Raji (cell line): ENCODE data around the gene TBC1D1.

Source experiments
- POLR2A ChIP-seq: IDR thresholded peaks from 2 replicates; pipeline ENCODE4 v1.6.1; 2011; ENCODE audit warnings: low read depth, low read length, control low read depth; ENCODE audit not compliant: insufficient read depth

The TBC1D1 gene

DNA sequence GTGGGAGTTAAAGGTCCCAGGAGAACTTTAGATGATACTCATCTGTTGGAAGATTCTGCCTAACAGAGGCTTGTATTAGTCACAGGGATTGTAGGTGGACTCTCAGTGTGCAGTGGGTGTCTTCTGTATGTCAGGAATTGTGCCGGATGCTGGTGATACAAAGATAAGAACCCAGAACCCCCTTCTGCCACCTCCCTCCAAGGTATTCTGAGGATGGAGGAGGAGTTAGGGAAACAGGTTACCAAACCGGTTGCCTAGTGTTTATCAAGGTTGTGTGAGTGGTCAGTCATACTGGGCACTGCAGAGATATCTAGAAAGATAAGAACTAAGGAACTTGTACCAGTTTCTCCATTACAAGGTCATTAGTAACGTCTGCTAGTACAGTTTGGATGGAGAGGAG is 130.9 kb downstream of the TBC1D1 start:
- no peak for TF ChIP-seq POLR2A

DNA sequence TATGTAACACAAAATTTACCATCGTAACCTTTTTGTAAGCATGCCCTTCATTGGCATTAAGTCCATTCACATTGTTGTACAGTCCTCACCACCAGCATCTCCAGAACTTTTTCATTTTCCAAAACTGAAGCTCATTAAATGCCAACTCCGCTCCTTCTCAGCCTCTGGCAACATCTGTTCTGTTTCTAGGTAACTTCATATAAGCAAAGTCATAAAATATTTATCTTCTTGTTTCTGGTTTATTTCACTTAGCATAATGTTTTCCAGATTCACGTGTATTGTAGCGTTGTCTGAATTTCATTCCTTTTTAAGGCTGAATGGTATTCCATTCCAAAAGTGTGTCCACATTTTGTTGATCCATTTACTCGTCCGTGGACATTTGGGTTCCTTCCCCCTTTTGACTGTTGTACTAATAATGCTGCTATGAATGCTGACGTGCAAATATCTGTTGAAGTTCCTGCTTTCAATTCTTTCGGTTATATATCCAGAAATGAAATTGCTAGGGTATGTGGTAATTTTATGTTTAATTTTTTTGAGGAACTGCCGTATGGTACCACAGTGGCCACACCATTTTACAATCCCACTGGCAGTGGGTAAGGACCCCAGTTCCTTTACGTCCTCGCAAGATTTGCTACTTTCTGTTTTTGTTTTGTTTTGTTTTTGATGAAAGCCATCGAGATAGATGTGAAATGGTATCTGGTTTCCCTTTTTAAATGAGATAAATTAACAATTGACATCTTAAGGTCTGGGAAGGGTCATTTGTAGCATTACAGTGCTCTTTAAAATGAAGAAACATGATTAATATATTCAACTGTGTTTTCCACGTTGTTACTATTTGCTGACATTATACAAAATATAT is 132.7 kb downstream of the TBC1D1 start:
- no peak for TF ChIP-seq POLR2A

- no peak for TF ChIP-seq POLR2A
Observed at GRCh38 chr4:38024206-38024509, 133.3 kb downstream of the TBC1D1 start.

GRCh38 chr4:38025665-38026064 is 134.8 kb downstream of the TBC1D1 start:
- TF ChIP-seq POLR2A, result no peak

- TF ChIP-seq POLR2A, result no peak
Observed at GRCh38 chr4:38026158-38026740, 135.4 kb downstream of the TBC1D1 start.

DNA sequence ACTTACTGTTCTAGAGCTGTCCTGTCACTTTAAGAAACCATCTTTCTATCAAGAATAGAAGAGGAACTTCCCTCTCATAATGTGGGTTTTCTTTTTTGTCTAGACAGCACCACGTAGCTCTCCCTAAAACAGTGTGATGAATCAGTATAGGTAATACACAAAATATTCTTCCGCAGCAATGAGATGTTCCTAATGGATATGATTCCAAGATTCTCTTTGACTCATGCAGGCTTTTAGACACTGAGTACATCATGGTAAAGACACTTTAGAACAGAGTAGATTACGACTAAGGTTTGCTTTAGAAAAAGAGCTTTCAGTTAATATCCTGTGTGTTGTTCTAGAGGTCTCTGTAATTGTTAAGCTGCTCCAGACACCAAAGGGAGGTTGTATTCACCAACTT is 139.1 kb downstream of the TBC1D1 start:
- no peak for TF ChIP-seq POLR2A

GRCh38 chr4:38034986-38035882 is 144.3 kb downstream of the TBC1D1 start:
- TF ChIP-seq POLR2A, result no peak

DNA sequence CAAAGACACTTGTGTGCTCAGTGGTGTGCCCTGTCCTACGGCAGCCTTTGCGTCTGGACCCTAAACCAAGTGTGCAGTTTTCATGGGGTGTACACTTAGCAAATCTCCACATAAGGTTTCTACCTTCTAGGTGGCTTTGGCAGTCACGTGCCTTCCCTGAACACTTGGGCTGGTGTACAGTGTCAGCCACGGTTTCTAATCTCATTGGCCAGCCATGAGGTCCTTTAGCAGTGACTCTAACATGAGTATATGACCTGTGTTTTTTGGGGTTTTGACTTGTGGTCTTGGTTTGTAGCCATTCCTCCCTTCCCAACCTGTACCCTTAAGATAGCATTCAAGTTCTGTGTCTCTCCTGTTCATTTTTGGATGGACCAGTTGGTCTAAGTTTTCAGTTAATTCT is 145.7 kb downstream of the TBC1D1 start:
- TF ChIP-seq POLR2A, result no peak

- TF ChIP-seq POLR2A, result no peak
Observed at GRCh38 chr4:38037612-38038011, 146.7 kb downstream of the TBC1D1 start.

DNA sequence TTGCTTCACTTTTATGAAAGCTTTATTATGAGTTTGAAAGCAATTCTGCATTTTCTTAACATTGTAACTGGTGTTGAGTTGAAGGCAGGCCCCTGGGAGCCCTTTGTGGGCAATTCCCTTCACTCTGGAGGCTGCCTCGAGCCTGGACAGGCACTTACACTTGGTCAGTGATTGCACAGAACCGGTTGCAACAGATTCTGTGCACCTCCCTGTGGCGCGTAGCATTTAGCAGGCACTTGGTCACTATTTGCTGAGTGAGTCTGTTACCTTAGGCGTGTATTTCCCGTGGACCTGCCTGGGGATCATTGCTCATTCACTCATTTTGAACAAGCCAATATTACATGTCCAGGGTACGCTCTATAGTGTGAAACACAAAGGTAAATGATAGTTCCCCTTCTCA is 149.7 kb downstream of the TBC1D1 start:
- no peak for TF ChIP-seq POLR2A

DNA sequence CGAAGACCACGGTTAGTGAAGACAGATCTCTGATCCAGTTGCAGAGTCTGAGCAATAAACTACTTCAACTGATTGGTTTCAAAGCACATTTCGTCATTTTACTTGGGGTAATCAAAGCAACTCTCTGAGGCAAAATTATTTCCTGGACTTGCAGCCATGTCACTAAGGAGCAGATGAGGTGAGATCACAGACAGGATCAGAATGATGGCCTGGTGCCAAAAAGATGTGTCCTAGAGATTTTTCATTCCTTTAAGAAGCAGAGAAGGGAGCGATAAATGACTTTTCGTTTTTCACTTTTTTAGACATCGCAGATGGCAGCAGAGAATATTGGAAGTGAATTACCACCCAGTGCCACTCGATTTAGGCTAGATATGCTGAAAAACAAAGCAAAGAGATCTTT is 153.2 kb downstream of the TBC1D1 start:
- TF ChIP-seq POLR2A, result no peak

DNA sequence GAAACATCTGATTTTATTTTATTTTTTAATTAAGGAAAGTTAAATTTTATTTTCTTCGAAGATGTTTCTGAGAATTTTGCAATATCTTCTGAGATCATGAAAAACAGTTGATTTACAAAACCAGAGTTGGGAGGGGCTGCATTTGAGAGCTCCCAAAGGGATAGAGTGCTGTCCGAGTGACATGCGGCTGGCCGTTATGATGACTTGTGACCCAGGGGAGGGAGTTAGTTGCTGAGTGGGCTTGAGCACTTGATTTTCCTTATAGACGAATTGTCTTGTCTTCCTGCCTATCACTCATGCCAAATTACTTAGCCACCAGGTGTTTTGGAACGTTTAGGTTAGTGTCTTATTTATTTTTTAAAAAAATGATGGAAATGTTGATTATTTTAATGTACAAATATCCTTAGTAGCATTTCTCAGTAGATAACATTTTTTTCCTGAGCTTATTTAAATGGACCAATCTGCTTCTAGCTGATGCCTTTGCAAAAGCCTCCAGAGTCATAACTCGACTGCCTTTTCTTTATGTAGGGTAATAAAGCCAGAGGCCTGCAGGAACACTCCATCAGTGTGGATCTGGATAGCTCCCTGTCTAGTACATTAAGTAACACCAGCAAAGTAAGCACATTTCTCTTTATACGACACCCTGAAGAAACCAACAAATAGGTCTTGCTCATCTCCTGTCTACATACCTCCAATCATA is 154.6 kb downstream of the TBC1D1 start:
- TF ChIP-seq POLR2A, result no peak

DNA sequence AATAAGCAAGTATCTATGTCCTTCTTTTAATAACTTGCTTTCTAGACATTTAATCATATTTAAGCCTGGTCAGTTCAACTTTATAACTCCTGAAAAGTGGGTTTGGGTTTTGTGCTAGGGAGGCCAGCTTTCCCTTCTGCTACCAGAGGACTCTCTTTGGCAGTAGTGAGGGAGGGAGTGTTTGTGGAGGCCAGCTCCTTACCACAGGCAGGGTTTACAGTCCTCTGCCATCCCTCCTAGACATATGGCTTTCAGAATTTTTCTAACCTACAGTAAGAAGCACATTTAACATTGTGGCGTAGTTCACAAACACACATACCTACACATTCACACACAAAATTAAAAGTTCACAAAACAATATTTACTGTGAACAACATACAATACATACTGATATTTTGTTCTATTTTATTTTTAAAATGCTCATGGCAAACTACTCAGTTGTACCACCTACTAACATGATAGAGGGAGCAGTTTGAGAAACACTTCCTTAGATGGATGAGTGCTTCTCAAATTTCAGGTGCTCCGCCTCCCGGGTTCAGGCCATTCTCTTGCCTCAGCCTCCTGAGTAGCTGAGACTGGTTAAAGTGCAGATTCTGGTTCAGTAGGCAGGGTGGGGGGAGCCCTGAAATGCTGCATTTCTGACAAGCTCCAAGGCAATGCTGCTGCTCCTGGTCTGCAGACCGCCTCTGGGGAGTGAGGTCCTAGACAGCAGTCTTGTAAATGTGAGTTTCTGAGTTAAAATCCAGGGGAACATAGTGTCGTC is 156.0 kb downstream of the TBC1D1 start:
- TF ChIP-seq POLR2A, result no peak

- TF ChIP-seq POLR2A, result no peak
Observed at GRCh38 chr4:38049545-38050170, 158.8 kb downstream of the TBC1D1 start.
